ENCODE measurements around the gene CEP170. TPM values are rescaled to one million over a fixed set of nuclear protein-coding genes. Genes with fewer than 3 reads are reported as not detected.
"Not testable (repeated sequence)": the region's sequence is repeated elsewhere in the genome, so short reads cannot be mapped to it uniquely, and the experiment has no call there.

CEP170 gene
- total and polyA plus RNA-seq, 5 donors, result 14.9 to 44.3 (median 39.6) TPM

DNA sequence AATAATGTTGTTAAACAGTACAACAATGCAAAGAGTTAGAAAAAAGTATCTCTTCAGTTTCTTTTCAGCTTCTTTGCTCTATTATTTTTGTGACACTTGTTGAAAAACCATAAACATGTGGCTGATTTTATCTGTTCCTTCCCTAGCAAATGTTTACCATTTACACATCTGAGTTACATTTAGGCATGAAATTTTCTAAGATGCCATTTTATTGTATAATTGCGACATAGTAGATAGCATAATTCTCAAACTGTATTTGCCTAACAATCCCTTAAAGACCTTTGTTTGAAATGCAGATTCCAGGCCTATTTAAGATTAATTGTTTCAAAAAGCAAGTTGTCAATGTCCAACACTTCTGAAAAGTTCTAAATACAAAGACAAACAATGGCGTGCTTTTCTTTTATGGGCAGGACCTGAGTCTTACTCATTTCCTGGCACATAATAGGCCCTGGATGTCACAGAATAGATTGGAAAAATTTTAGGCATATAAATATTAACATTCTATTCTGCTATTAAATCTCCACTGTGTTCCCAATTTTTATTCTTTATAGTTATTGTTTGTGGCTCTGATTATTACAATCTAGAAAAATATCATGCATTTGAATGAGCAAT, 81.2 kb downstream of the CEP170 start:
- intact Hi-C loops (cut with DNase I), result not testable (repeated sequence)

GRCh38 chr1:243164911-243165310, 90.2 kb downstream of the CEP170 start:
- H3K4me1 ChIP-seq (ENCODE audit: control insufficient read depth, insufficient read depth, low read length); H3K27ac ChIP-seq (ENCODE audit: low read length); H3K9me3 ChIP-seq (ENCODE audit: control insufficient read depth, low read length); intact Hi-C loops (cut with DNase I); ATAC-seq; H3K27me3 ChIP-seq (ENCODE audit: control insufficient read depth, insufficient read depth); H3K4me3 ChIP-seq (ENCODE audit: low read length); DNase-seq: not testable (repeated sequence)
- WGBS, result 93% methylated on average over 3 of the region's 4 CpGs

More for the DNA sequence above, 81.2 kb downstream of the CEP170 start:
- not testable (repeated sequence) for H3K9me3 ChIP-seq (ENCODE audit: control insufficient read depth, low read length); H3K27ac ChIP-seq (ENCODE audit: low read length); H3K4me1 ChIP-seq (ENCODE audit: control insufficient read depth, insufficient read depth, low read length); H3K4me3 ChIP-seq (ENCODE audit: low read length); ATAC-seq; DNase-seq; H3K27me3 ChIP-seq (ENCODE audit: control insufficient read depth, insufficient read depth)
- 83% methylated on average over 2 of the region's 2 CpGs for WGBS

GRCh38 chr1:243150906-243151305, 104.2 kb downstream of the CEP170 start:
- H3K4me3 ChIP-seq (ENCODE audit: low read length); H3K27ac ChIP-seq (ENCODE audit: low read length); ATAC-seq; DNase-seq; H3K27me3 ChIP-seq (ENCODE audit: control insufficient read depth, insufficient read depth); intact Hi-C loops (cut with DNase I); H3K4me1 ChIP-seq (ENCODE audit: control insufficient read depth, insufficient read depth, low read length); H3K9me3 ChIP-seq (ENCODE audit: control insufficient read depth, low read length): not testable (repeated sequence)
- 84% methylated on average over 7 of the region's 7 CpGs for WGBS

GRCh38 chr1:243149120-243149519, 106.0 kb downstream of the CEP170 start:
- DNase-seq; H3K4me3 ChIP-seq (ENCODE audit: low read length); H3K27ac ChIP-seq (ENCODE audit: low read length); H3K4me1 ChIP-seq (ENCODE audit: control insufficient read depth, insufficient read depth, low read length); H3K9me3 ChIP-seq (ENCODE audit: control insufficient read depth, low read length); ATAC-seq; H3K27me3 ChIP-seq (ENCODE audit: control insufficient read depth, insufficient read depth); intact Hi-C loops (cut with DNase I): not testable (repeated sequence)
- 85% methylated on average over 4 of the region's 4 CpGs for WGBS

- ATAC-seq; H3K27ac ChIP-seq (ENCODE audit: low read length); intact Hi-C loops (cut with DNase I); H3K4me3 ChIP-seq (ENCODE audit: low read length); DNase-seq; H3K4me1 ChIP-seq (ENCODE audit: control insufficient read depth, insufficient read depth, low read length); H3K9me3 ChIP-seq (ENCODE audit: control insufficient read depth, low read length); H3K27me3 ChIP-seq (ENCODE audit: control insufficient read depth, insufficient read depth): not testable (repeated sequence)
Measured at GRCh38 chr1:243147351-243147750, 107.7 kb downstream of the CEP170 start.

- ATAC-seq; H3K27me3 ChIP-seq (ENCODE audit: control insufficient read depth, insufficient read depth); H3K4me1 ChIP-seq (ENCODE audit: control insufficient read depth, insufficient read depth, low read length); intact Hi-C loops (cut with DNase I); DNase-seq; H3K27ac ChIP-seq (ENCODE audit: low read length); H3K9me3 ChIP-seq (ENCODE audit: control insufficient read depth, low read length); H3K4me3 ChIP-seq (ENCODE audit: low read length): not testable (repeated sequence)
- WGBS, result 65% methylated on average over 1 of the region's 1 CpG
Measured at GRCh38 chr1:243140498-243140897, 114.6 kb downstream of the CEP170 start.

- ATAC-seq; DNase-seq; H3K27ac ChIP-seq (ENCODE audit: low read length); H3K9me3 ChIP-seq (ENCODE audit: control insufficient read depth, low read length); H3K4me1 ChIP-seq (ENCODE audit: control insufficient read depth, insufficient read depth, low read length); H3K27me3 ChIP-seq (ENCODE audit: control insufficient read depth, insufficient read depth); intact Hi-C loops (cut with DNase I); H3K4me3 ChIP-seq (ENCODE audit: low read length): not testable (repeated sequence)
- 65% methylated on average over 5 of the region's 5 CpGs for WGBS
Measured at GRCh38 chr1:243122876-243123409, 132.1 kb downstream of the CEP170 start.

DNA sequence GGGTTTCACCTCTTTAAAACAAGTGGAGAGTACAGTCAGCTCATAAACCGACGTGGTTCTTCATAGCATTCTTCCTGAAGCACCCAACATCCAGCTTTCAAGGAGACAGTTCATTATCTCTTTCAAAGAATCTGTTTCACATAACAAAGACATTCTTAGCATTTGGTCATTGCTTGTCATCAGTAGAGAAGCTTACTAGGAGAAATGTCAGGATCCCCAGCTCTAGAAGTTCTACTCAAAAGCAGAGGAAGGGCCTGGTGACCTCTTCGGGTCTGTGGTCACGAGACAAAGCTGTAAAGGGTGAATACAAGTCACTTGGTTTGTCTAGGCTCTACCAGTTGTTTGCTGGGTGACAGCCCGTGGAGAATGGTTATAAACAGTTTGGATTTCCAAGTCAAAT, 133.1 kb downstream of the CEP170 start:
- WGBS, result 90% methylated on average over 2 of the region's 5 CpGs

GRCh38 chr1:243118601-243119322, 136.3 kb downstream of the CEP170 start:
- H3K27ac ChIP-seq (ENCODE audit: low read length); H3K4me1 ChIP-seq (ENCODE audit: control insufficient read depth, insufficient read depth, low read length); H3K27me3 ChIP-seq (ENCODE audit: control insufficient read depth, insufficient read depth); DNase-seq; intact Hi-C loops (cut with DNase I); H3K9me3 ChIP-seq (ENCODE audit: control insufficient read depth, low read length); H3K4me3 ChIP-seq (ENCODE audit: low read length); ATAC-seq: not testable (repeated sequence)
- 92% methylated on average over 5 of the region's 5 CpGs for WGBS

More for the DNA sequence above, 133.1 kb downstream of the CEP170 start:
- intact Hi-C loops (cut with DNase I); H3K27me3 ChIP-seq (ENCODE audit: control insufficient read depth, insufficient read depth); DNase-seq; H3K9me3 ChIP-seq (ENCODE audit: control insufficient read depth, low read length); H3K27ac ChIP-seq (ENCODE audit: low read length); H3K4me3 ChIP-seq (ENCODE audit: low read length); ATAC-seq; H3K4me1 ChIP-seq (ENCODE audit: control insufficient read depth, insufficient read depth, low read length): not testable (repeated sequence)

DNA sequence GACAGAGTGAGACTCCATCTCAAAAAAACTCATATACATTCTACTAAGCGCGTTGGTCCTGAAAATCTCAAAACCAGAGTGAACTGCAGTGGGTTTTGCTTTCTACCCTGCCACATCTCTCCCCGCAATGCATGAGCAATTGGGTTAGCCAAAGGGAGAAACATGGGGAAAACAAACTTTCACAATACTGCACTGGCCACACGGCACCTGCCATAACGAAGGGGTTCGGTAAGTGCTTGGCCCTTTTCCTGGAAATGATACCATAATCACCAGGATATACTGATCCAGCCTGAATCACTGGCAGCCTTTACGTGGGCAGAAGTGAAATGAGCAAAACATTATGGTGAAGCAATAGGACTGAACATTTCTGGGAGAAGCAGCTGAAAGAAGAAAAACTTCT, 138.9 kb downstream of the CEP170 start:
- H3K9me3 ChIP-seq (ENCODE audit: control insufficient read depth, low read length); ATAC-seq; intact Hi-C loops (cut with DNase I); H3K4me3 ChIP-seq (ENCODE audit: low read length); H3K27ac ChIP-seq (ENCODE audit: low read length); H3K4me1 ChIP-seq (ENCODE audit: control insufficient read depth, insufficient read depth, low read length); DNase-seq; H3K27me3 ChIP-seq (ENCODE audit: control insufficient read depth, insufficient read depth): not testable (repeated sequence)
- WGBS, result 78% methylated on average over 7 of the region's 7 CpGs

- DNase-seq; intact Hi-C loops (cut with DNase I); ATAC-seq: not testable (repeated sequence)
Measured at GRCh38 chr1:243114769-243115168, 140.3 kb downstream of the CEP170 start.

More at GRCh38 chr1:243114769-243115168, 140.3 kb downstream of the CEP170 start:
- H3K4me1 ChIP-seq (ENCODE audit: control insufficient read depth, insufficient read depth, low read length); H3K27ac ChIP-seq (ENCODE audit: low read length); H3K4me3 ChIP-seq (ENCODE audit: low read length); H3K9me3 ChIP-seq (ENCODE audit: control insufficient read depth, low read length); H3K27me3 ChIP-seq (ENCODE audit: control insufficient read depth, insufficient read depth): not testable (repeated sequence)
- 72% methylated on average over 3 of the region's 3 CpGs for WGBS
